Measurements from ENCODE around the gene IL17F.

IL17F gene

GRCh38 chr6:52244400-52244799 lies at the start of gene IL17F:
Gene IL17F, minus strand, starts transcription at chr6:52244500. Its CDS starts 71 bp downstream, at chr6:52244429.
- DNase-seq: no peak

GRCh38 chr6:52293067-52293466 lies 48.8 kb upstream of the IL17F start:
- DNase-seq: no peak

- no peak for DNase-seq
Observed at GRCh38 chr6:52288841-52289240, 44.5 kb upstream of the IL17F start.

GRCh38 chr6:52288216-52288615 lies 43.9 kb upstream of the IL17F start:
- DNase-seq: no peak

GRCh38 chr6:52286798-52287432 lies 42.6 kb upstream of the IL17F start:
- DNase-seq: peak; percentile 88

- no peak for DNase-seq
Observed at GRCh38 chr6:52285177-52286068, 41.1 kb upstream of the IL17F start.

- peak; percentile 100 for DNase-seq
Observed at GRCh38 chr6:52284460-52285176, 40.3 kb upstream of the IL17F start, which contains the start of gene MCM3. Gene MCM3, minus strand, starts transcription at chr6:52284742. Its CDS starts 68 bp downstream, at chr6:52284674.

GRCh38 chr6:52284131-52284459 lies 39.8 kb upstream of the IL17F start:
- DNase-seq: peak; percentile 6

- no peak for DNase-seq
Observed at GRCh38 chr6:52283111-52283510, 38.8 kb upstream of the IL17F start.

- no peak for DNase-seq
Observed at GRCh38 chr6:52276130-52276529, 31.8 kb upstream of the IL17F start.

GRCh38 chr6:52271852-52272460 lies 27.7 kb upstream of the IL17F start:
- no peak for DNase-seq

GRCh38 chr6:52263709-52264540 lies 19.6 kb upstream of the IL17F start:
- peak; percentile 51 for DNase-seq

- no peak for DNase-seq
Observed at GRCh38 chr6:52262620-52263344, 18.5 kb upstream of the IL17F start.

- no peak for DNase-seq
Observed at GRCh38 chr6:52261229-52261628, 16.9 kb upstream of the IL17F start.

GRCh38 chr6:52260634-52261033 lies 16.3 kb upstream of the IL17F start:
- no peak for DNase-seq

- DNase-seq: no peak
Observed at GRCh38 chr6:52255434-52255833, 11.1 kb upstream of the IL17F start.

GRCh38 chr6:52254731-52255378 lies 10.6 kb upstream of the IL17F start:
- no peak for DNase-seq

- no peak for DNase-seq
Observed at GRCh38 chr6:52253494-52253893, 9.2 kb upstream of the IL17F start.

- no peak for DNase-seq
Observed at GRCh38 chr6:52251113-52251512, 6.8 kb upstream of the IL17F start.

- no peak for DNase-seq
Observed at GRCh38 chr6:52249078-52249477, 4.8 kb upstream of the IL17F start.

GRCh38 chr6:52245425-52245824 lies 1.1 kb upstream of the IL17F start:
- DNase-seq: no peak

Measured in inflammatory macrophage treated with lipopolysaccharide for 4 hours (primary cell).